CD14-positive monocyte (primary cell): Measurements from ENCODE around the gene INPP5J. TPM values are rescaled to one million over a fixed set of nuclear protein-coding genes. Genes with fewer than 3 reads are reported as not detected.

Experiments
- DNase-seq, 3 donors: peaks; one replicate each; pipeline ENCODE4 v3.0.0-alpha.2; 2011 to 2022
- H2AFZ ChIP-seq: 2 replicates; pipeline ENCODE4 v1.6.0; 2012; ENCODE audit warnings: mild to moderate bottlenecking, low read depth, low read length, inconsistent platforms; ENCODE audit not compliant: insufficient read depth, poor library complexity, severe bottlenecking
- H3K27ac ChIP-seq, 2 donors: 1 replicate in 1 of 2; 2 replicates in 1 of 2; pipeline ENCODE4 v1.5.1; 2012 to 2013; ENCODE audit warnings: low read length in 2 of 2, control low read depth in 1 of 2, inconsistent platforms in 1 of 2, low read depth in 1 of 2, mild to moderate bottlenecking in 1 of 2
- H3K27me3 ChIP-seq, 2 donors: one replicate each; pipeline versions ENCODE4 v1.6.0 to v1.6.1; 2011 to 2013; ENCODE audit warnings: low read length in 2 of 2; ENCODE audit not compliant: control insufficient read depth in 2 of 2, insufficient read depth in 2 of 2
- H3K36me3 ChIP-seq, 2 donors: replicated peaks in 1 of 2; 1 replicate in 1 of 2; 2 replicates in 1 of 2; pipeline versions ENCODE4 v1.5.1 to v1.6.1; 2012 to 2013; ENCODE audit warnings: low read length in 2 of 2, control low read depth in 1 of 2, inconsistent platforms in 1 of 2, mild to moderate bottlenecking in 1 of 2; ENCODE audit not compliant: insufficient read depth in 2 of 2, control insufficient read depth in 1 of 2
- H3K4me1 ChIP-seq, 2 donors: 1 replicate in 1 of 2; 2 replicates in 1 of 2; pipeline versions ENCODE4 v1.5.1 to v1.6.1; 2012 to 2013; ENCODE audit warnings: low read length in 2 of 2, control low read depth in 1 of 2, inconsistent platforms in 1 of 2, mild to moderate bottlenecking in 1 of 2, moderate library complexity in 1 of 2; ENCODE audit not compliant: insufficient read depth in 2 of 2, control insufficient read depth in 1 of 2
- H3K4me2 ChIP-seq: replicated peaks from 2 replicates; pipeline ENCODE3; 2012; ENCODE audit warnings: low read length, moderate library complexity, mild to moderate bottlenecking; ENCODE audit not compliant: poor library complexity, severe bottlenecking; ENCODE audit errors: extremely low read depth
- H3K4me3 ChIP-seq, 3 experiments: fragments of 200-600 bp in 1 of 3; sonication (generic) in 1 of 3; replicated peaks in 1 of 3; 1 replicate in 2 of 3; 2 replicates in 1 of 3; pipeline ENCODE4 v1.5.1; 2011 to 2013; ENCODE audit warnings: low read length in 3 of 3, mild to moderate bottlenecking in 3 of 3, control low read depth in 2 of 3, low read depth in 2 of 3, inconsistent platforms in 1 of 3, moderate library complexity in 1 of 3
- H3K79me2 ChIP-seq: 2 replicates; pipeline ENCODE4 v1.6.0; 2012; ENCODE audit warnings: mild to moderate bottlenecking, control low read depth, inconsistent platforms, low read length, moderate library complexity; ENCODE audit not compliant: insufficient read depth
- H3K9ac ChIP-seq: 2 replicates; pipeline ENCODE4 v1.6.0; 2017; ENCODE audit warnings: low read length, mild to moderate bottlenecking; ENCODE audit not compliant: insufficient read depth, poor library complexity, severe bottlenecking
- H3K9me3 ChIP-seq, 2 donors: replicated peaks in 1 of 2; 1 replicate in 1 of 2; 2 replicates in 1 of 2; pipeline versions ENCODE4 v1.5.1 to v1.6.1; 2012 to 2013; ENCODE audit warnings: low read length in 2 of 2, control low read depth in 1 of 2; ENCODE audit not compliant: control insufficient read depth in 1 of 2, insufficient read depth in 1 of 2
- H4K20me1 ChIP-seq: 2 replicates; pipeline ENCODE4 v1.6.0; 2012; ENCODE audit warnings: mild to moderate bottlenecking, low read length, control low read depth, moderate library complexity; ENCODE audit not compliant: insufficient read depth
- H3K27ac Mint-ChIP-seq, 7 donors: one replicate each; pipeline ENCODE4 v1.8.0; 2020; ENCODE audit warnings: mild to moderate bottlenecking in 7 of 7, mixed read lengths in 7 of 7, moderate library complexity in 6 of 7, inconsistent platforms in 2 of 7
- H3K27me3 Mint-ChIP-seq, 3 donors: one replicate each; pipeline ENCODE4 v1.8.0; 2021 to 2022; ENCODE audit warnings: low read depth in 3 of 3, mild to moderate bottlenecking in 3 of 3, mixed read lengths in 3 of 3, moderate library complexity in 3 of 3, inconsistent platforms in 1 of 3
- H3K36me3 Mint-ChIP-seq, 2 donors: one replicate each; pipeline ENCODE4 v1.8.0; 2020; ENCODE audit warnings: mixed read lengths in 2 of 2, inconsistent platforms in 1 of 2, mild to moderate bottlenecking in 1 of 2
- H3K4me1 Mint-ChIP-seq: one replicate; pipeline ENCODE4 v1.8.0; 2020; ENCODE audit warnings: mild to moderate bottlenecking, mixed read lengths
- H3K4me3 Mint-ChIP-seq, 2 donors: one replicate each; pipeline ENCODE4 v1.8.0; 2020; ENCODE audit warnings: mild to moderate bottlenecking in 2 of 2, mixed read lengths in 2 of 2, moderate library complexity in 1 of 2
- H3K9me3 Mint-ChIP-seq, 7 donors: one replicate each; pipeline ENCODE4 v1.8.0; 2020 to 2022; ENCODE audit warnings: mixed read lengths in 7 of 7, mild to moderate bottlenecking in 6 of 7, moderate library complexity in 6 of 7, inconsistent platforms in 2 of 7
- WGBS: methylation state at CpG from one replicate; pipeline ENCODE4 v1.1.5; 2013; ENCODE audit warnings: missing lambda C conversion rate; ENCODE audit not compliant: insufficient coverage; 5-methylcytosine and 5-hydroxymethylcytosine counted together
- intact Hi-C, 2 donors: fragments of 100-400 bp; cut with micrococcal nuclease; formaldehyde crosslinking; loops; one replicate each; pipeline versions ENCODE4 v1.15.0 to v1.15.1; 2023
- polyA plus RNA-seq, 3 donors: library from polyadenylated mRNA; depleted of rRNA in 1 of 3; unstranded in 2 of 3; stranded (reverse) in 1 of 3; fragments of 300-500 nt in 2 of 3; fragments of >200 nt in 1 of 3; fragmentation: Illumina TruSeq in 2 of 3; gene quantifications; 1 replicate in 2 of 3; 2 replicates in 1 of 3; pipeline ENCODE4 v1.2.3, GENCODE V29; 2012 to 2021
- TF ChIP-seq, protein P1 (sequence below): fragments of 200-600 bp; IDR thresholded peaks from one replicate; pipeline ENCODE4 v1.8.0; 2022; ENCODE audit warnings: antibody characterized with exemption, mild to moderate bottlenecking

Gene INPP5J
- polyA plus RNA-seq, 3 donors = 0.03 TPM; not detected in 2

GRCh38 chr22:31090217-31091085, 32.3 kb upstream of the INPP5J start:
- H3K4me2 ChIP-seq = no peak overlapping the region
- TF ChIP-seq, protein P1, sequence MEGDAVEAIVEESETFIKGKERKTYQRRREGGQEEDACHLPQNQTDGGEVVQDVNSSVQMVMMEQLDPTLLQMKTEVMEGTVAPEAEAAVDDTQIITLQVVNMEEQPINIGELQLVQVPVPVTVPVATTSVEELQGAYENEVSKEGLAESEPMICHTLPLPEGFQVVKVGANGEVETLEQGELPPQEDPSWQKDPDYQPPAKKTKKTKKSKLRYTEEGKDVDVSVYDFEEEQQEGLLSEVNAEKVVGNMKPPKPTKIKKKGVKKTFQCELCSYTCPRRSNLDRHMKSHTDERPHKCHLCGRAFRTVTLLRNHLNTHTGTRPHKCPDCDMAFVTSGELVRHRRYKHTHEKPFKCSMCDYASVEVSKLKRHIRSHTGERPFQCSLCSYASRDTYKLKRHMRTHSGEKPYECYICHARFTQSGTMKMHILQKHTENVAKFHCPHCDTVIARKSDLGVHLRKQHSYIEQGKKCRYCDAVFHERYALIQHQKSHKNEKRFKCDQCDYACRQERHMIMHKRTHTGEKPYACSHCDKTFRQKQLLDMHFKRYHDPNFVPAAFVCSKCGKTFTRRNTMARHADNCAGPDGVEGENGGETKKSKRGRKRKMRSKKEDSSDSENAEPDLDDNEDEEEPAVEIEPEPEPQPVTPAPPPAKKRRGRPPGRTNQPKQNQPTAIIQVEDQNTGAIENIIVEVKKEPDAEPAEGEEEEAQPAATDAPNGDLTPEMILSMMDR = no peak
- H3K27me3 ChIP-seq = no peaks in the 10 kb centered on the region
- H3K36me3 Mint-ChIP-seq = peaks cover 14 to 42% of the 10 kb centered on the region in 2 donors
- peak in 1 of 3 donors; percentile 2 for DNase-seq
- peaks cover 19 to 39% of the 10 kb centered on the region in 2 donors for H3K36me3 ChIP-seq
- no peak overlapping the region for H3K4me3 ChIP-seq
- H3K9me3 Mint-ChIP-seq = no peaks in the 10 kb centered on the region
- H3K9me3 ChIP-seq = no peaks in the 10 kb centered on the region
- H3K4me1 ChIP-seq = peaks cover 4 to 8% of the 10 kb centered on the region in 2 donors
- peaks cover 3% of the 10 kb centered on the region for H3K4me1 Mint-ChIP-seq
- H3K27me3 Mint-ChIP-seq = peaks cover 0 to 2% (median 0%) of the 10 kb centered on the region in 3 donors
- H3K79me2 ChIP-seq = no peaks in the 10 kb centered on the region
- no peak overlapping the region for H2AFZ ChIP-seq
- intact Hi-C loops = no loop called here
- no peak overlapping the region for H3K9ac ChIP-seq
- no peaks in the 10 kb centered on the region for H4K20me1 ChIP-seq
- no peak overlapping the region for H3K4me3 Mint-ChIP-seq
- no peak overlapping the region for H3K27ac Mint-ChIP-seq
- no peak overlapping the region for H3K27ac ChIP-seq
- WGBS = 98% methylated on average over 9 of the region's 15 CpGs

DNA sequence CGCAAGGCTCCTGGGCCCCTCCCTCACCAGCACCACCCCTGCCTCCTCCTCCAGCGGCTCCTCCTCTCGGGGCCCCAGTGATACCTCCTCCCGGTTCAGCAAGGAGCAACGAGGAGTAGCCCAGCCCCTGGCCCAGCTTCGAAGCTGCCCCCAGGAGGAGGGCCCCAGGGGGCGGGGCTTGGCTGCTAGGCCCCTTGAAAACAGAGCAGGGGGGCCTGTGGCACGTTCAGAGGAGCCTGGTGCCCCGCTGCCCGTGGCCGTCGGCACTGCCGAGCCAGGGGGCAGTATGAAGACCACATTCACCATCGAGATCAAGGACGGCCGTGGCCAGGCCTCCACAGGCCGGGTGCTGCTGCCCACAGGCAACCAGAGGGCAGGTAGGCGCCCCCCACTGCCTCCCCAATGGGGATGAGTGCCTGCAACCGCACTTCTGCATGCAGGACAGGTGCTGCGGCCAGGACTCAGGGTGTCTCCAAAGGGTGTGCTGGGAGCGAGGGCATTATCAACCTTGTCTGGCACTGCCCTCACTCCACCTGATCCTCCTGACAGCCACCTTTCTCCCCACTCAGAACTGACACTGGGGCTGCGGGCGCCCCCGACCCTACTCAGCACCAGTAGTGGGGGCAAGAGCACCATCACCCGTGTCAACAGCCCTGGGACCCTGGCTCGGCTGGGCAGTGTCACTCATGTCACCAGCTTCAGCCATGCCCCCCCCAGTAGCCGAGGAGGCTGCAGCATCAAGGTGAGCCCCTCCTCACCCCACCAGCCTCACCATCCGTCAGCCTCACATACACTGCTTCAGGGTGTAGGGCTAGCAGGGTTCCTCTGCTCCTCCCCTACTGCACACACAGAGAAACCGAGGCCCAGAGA, 31.4 kb upstream of the INPP5J start:
- H3K27ac ChIP-seq = no peak overlapping the region
- no peaks in the 10 kb centered on the region for H3K79me2 ChIP-seq
- H3K36me3 ChIP-seq = peaks cover 22 to 48% of the 10 kb centered on the region in 2 donors
- H3K27me3 ChIP-seq = no peaks in the 10 kb centered on the region
- intact Hi-C loops = no loop called here
- Mint-ChIP-seq H3K9me3 (no peaks in the 10 kb centered on the region), H3K27me3 (peaks cover 0 to 2% (median under 1%) of the 10 kb centered on the region in 3 donors), H3K36me3 (peaks cover 23 to 49% of the 10 kb centered on the region in 2 donors), H3K4me1 (no peaks in the 10 kb centered on the region), H3K27ac (no peak overlapping the region), H3K4me3 (no peak overlapping the region)
- no peaks in the 10 kb centered on the region for H3K4me1 ChIP-seq
- no peaks in the 10 kb centered on the region for H3K9me3 ChIP-seq
- no peaks in the 10 kb centered on the region for H4K20me1 ChIP-seq
- 95% methylated on average over 26 of the region's 29 CpGs for WGBS
- H3K9ac ChIP-seq = no peak overlapping the region
- H3K4me3 ChIP-seq = no peak overlapping the region
- TF ChIP-seq, protein P1 = no peak
- H3K4me2 ChIP-seq = no peak overlapping the region
- H2AFZ ChIP-seq = no peak overlapping the region
- no peak for DNase-seq
